Endothelial cell (in vitro differentiated cells): ENCODE results near the gene FBXO39. TPM values are rescaled to one million over a fixed set of nuclear protein-coding genes. Genes with fewer than 3 reads are reported as not detected.

ENCODE experiments used
- DNase-seq: peaks from one replicate; pipeline ENCODE4 v3.0.0; 2021; ENCODE audit warnings: low spot score
- H3K27ac Mint-ChIP-seq: one replicate; pipeline ENCODE4 v1.8.0; 2021; ENCODE audit warnings: mixed read lengths, inconsistent platforms; ENCODE audit not compliant: unreplicated experiment
- H3K27me3 Mint-ChIP-seq: one replicate; pipeline ENCODE4 v1.8.0; 2021; ENCODE audit warnings: mild to moderate bottlenecking, moderate library complexity, mixed read lengths, inconsistent platforms; ENCODE audit not compliant: unreplicated experiment
- H3K36me3 Mint-ChIP-seq: one replicate; pipeline ENCODE4 v1.8.0; 2021; ENCODE audit warnings: mild to moderate bottlenecking, low read depth, mixed read lengths, inconsistent platforms; ENCODE audit not compliant: unreplicated experiment
- H3K4me1 Mint-ChIP-seq: one replicate; pipeline ENCODE4 v1.8.0; 2021; ENCODE audit warnings: mild to moderate bottlenecking, mixed read lengths, inconsistent platforms; ENCODE audit not compliant: unreplicated experiment
- H3K4me3 Mint-ChIP-seq: one replicate; pipeline ENCODE4 v1.8.0; 2021; ENCODE audit warnings: mild to moderate bottlenecking, mixed read lengths, inconsistent platforms; ENCODE audit not compliant: unreplicated experiment
- H3K9me3 Mint-ChIP-seq: one replicate; pipeline ENCODE4 v1.8.0; 2021; ENCODE audit warnings: mixed read lengths, inconsistent platforms; ENCODE audit not compliant: unreplicated experiment
- CTCF ChIP-seq: fragments of 200-600 bp; sonication (generic); IDR thresholded peaks from one replicate; pipeline ENCODE4 v1.5.0; 2021; ENCODE audit warnings: antibody characterized with exemption; ENCODE audit not compliant: unreplicated experiment
- total RNA-seq: library from RNA; stranded (reverse); fragmentation: NEBNext Ultra II Directional; extraction: Animal tissue kit (Norgen Biotek cat#: 25700); gene quantifications from one replicate; pipeline ENCODE4 v1.2.1, GENCODE V29; 2021; ENCODE audit not compliant: unreplicated experiment

Gene FBXO39
- total RNA-seq, 1 donor from 2014 or later: not detected

DNA sequence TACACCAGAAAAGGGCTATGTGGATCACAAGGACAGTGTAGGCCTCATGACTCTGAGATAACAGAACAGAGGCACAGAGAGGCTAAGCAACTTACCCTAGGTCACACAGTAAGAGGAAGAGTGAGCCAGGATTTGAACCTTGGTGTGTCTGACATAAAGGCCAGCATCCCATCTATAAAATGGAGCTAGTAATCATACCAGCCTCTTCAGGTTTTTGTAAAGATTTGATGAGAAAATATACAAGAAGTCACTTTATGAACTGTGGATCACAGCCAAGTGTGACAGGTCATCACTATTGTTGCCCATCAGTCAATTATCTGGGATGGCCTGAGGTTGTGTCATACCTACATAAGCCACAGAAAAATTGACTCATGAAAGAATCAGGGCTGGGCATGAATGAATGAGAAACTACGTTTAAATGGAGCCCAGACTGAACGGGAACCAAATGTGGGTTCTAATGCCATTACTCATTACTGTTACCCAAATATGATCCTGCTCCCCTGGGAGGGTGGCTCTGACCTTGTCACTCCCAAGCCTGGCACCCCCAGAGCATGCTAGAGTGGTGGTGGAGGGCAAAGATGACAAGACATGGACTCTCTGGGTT is 21.0 kb downstream of the FBXO39 start:
- H3K4me3 Mint-ChIP-seq: no peak overlapping the region
- peaks cover 5% of the 10 kb centered on the region for H3K27me3 Mint-ChIP-seq
- no peak overlapping the region for H3K27ac Mint-ChIP-seq
- H3K36me3 Mint-ChIP-seq: no peaks in the 10 kb centered on the region
- H3K4me1 Mint-ChIP-seq: peaks cover 8% of the 10 kb centered on the region
- no peak for DNase-seq
- no peaks in the 10 kb centered on the region for H3K9me3 Mint-ChIP-seq
- TF ChIP-seq CTCF: no peak

DNA sequence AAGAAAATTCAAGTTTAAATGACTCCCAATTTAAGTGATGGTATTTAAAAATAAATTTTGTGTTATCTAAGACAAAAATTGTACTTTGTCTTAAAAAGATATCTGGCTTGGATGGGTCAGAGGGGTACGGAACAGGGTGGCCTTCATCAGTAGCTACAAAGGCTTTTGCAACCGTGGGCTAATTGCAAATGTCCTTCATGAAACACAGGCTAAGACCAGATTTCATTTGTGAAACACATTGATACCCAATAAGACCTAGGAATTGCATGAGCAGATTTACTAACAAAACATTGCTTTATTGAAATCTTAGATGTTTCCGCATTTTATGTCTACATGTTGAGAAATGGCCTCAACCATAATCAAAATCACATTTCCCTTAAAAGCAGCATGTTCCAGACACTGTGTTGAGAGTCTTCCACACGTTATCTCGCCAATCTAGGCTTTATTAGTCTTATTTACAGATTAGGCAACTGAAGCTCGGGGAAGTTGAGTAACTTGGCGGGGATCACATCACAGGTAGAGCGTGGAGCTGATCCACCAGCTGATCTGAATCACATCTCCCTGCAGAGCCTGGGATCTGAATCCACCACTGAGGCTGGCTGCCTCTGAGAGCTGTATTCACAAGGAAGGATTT is 21.8 kb downstream of the FBXO39 start:
- Mint-ChIP-seq H3K4me3 (no peak overlapping the region), H3K36me3 (no peaks in the 10 kb centered on the region), H3K9me3 (no peaks in the 10 kb centered on the region), H3K4me1 (peaks cover under 1% of the 10 kb centered on the region), H3K27me3 (peaks cover 2% of the 10 kb centered on the region), H3K27ac (no peak overlapping the region)
- no peak for DNase-seq
- TF ChIP-seq CTCF: no peak

- no peak overlapping the region for H3K4me3 Mint-ChIP-seq
- H3K9me3 Mint-ChIP-seq: no peaks in the 10 kb centered on the region
- no peaks in the 10 kb centered on the region for H3K36me3 Mint-ChIP-seq
- no peak for DNase-seq
- no peak for TF ChIP-seq CTCF
- H3K27ac Mint-ChIP-seq: no peak overlapping the region
- H3K27me3 Mint-ChIP-seq: peaks cover 2% of the 10 kb centered on the region
- H3K4me1 Mint-ChIP-seq: no peaks in the 10 kb centered on the region
Observed at GRCh38 chr17:6799738-6800137, 23.7 kb downstream of the FBXO39 start.

- no peaks in the 10 kb centered on the region for H3K4me1 Mint-ChIP-seq
- H3K9me3 Mint-ChIP-seq: no peaks in the 10 kb centered on the region
- H3K4me3 Mint-ChIP-seq: no peak overlapping the region
- no peak overlapping the region for H3K27ac Mint-ChIP-seq
- no peak for DNase-seq
- no peak for TF ChIP-seq CTCF
- H3K36me3 Mint-ChIP-seq: no peaks in the 10 kb centered on the region
- H3K27me3 Mint-ChIP-seq: peaks cover 2% of the 10 kb centered on the region
Observed at GRCh38 chr17:6800422-6801027, 24.5 kb downstream of the FBXO39 start.

DNA sequence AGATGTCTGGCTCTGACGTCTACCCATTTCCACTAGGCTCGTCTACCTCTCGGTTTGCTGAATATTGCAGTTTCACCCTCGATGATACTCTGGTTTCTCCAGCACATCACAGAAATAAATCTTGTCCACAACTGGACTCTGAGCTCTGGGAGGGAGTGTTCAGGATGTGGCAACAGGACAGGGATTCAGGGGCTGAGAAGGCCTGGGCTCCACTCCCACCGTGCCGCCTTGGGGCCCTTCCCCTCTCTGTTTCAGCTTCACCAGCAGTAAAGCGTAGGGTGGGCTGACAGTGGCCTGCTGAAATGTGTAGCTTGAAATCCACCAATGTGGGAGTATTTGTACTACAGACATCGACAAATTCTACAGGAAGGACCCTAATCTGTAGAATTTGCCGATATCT is 35.5 kb downstream of the FBXO39 start:
- H3K4me3 Mint-ChIP-seq: no peak overlapping the region
- no peaks in the 10 kb centered on the region for H3K9me3 Mint-ChIP-seq
- no peaks in the 10 kb centered on the region for H3K4me1 Mint-ChIP-seq
- H3K27me3 Mint-ChIP-seq: peaks cover 5% of the 10 kb centered on the region
- TF ChIP-seq CTCF: no peak
- no peaks in the 10 kb centered on the region for H3K36me3 Mint-ChIP-seq
- H3K27ac Mint-ChIP-seq: no peak overlapping the region
- no peak for DNase-seq
